Measurements from ENCODE around the gene MYOZ2. TPM values are rescaled to one million over a fixed set of nuclear protein-coding genes. Genes with fewer than 3 reads are reported as not detected.
"Not testable (repeated sequence)": the region's sequence is repeated elsewhere in the genome, so short reads cannot be mapped to it uniquely, and the experiment has no call there.

Gene MYOZ2
- total RNA-seq, 2 donors from 2014 or later: 3.9 to 14.3 TPM

- intact Hi-C loops (cut with DNase I): no loop called here
These were observed 34.6 kb downstream of the MYOZ2 start for GRCh38 chr4:119170195-119170594.

GRCh38 chr4:119172223-119172622 is 36.6 kb downstream of the MYOZ2 start:
- DNase-seq (ENCODE audit: low spot score): no peak
- intact Hi-C loops (cut with DNase I): no loop called here

More at GRCh38 chr4:119170195-119170594, 34.6 kb downstream of the MYOZ2 start:
- DNase-seq (ENCODE audit: low spot score): no peak

GRCh38 chr4:119173729-119174361 is 38.2 kb downstream of the MYOZ2 start:
- DNase-seq (ENCODE audit: low spot score); intact Hi-C loops (cut with DNase I): not testable (repeated sequence)

GRCh38 chr4:119179011-119179410 is 43.4 kb downstream of the MYOZ2 start:
- no peak for DNase-seq (ENCODE audit: low spot score)
- intact Hi-C loops (cut with DNase I): no loop called here

- intact Hi-C loops (cut with DNase I): no loop called here
- DNase-seq (ENCODE audit: low spot score): no peak
These were observed 48.5 kb downstream of the MYOZ2 start for GRCh38 chr4:119184128-119184527.

- intact Hi-C loops (cut with DNase I): no loop called here
- DNase-seq (ENCODE audit: low spot score): no peak
These were observed 54.0 kb downstream of the MYOZ2 start for GRCh38 chr4:119189638-119190037.

GRCh38 chr4:119190354-119190753 is 54.7 kb downstream of the MYOZ2 start:
- intact Hi-C loops (cut with DNase I): no loop called here
- DNase-seq (ENCODE audit: low spot score): no peak

- intact Hi-C loops (cut with DNase I): no loop called here
- DNase-seq (ENCODE audit: low spot score): no peak
These were observed 55.9 kb downstream of the MYOZ2 start for GRCh38 chr4:119191505-119191904.

GRCh38 chr4:119197772-119198212 is 62.2 kb downstream of the MYOZ2 start:
- intact Hi-C loops (cut with DNase I): no loop called here
- peak; percentile 67 for DNase-seq (ENCODE audit: low spot score)

- intact Hi-C loops (cut with DNase I): no loop called here
- no peak for DNase-seq (ENCODE audit: low spot score)
These were observed 69.3 kb downstream of the MYOZ2 start for GRCh38 chr4:119204916-119205315.

- DNase-seq (ENCODE audit: low spot score): no peak
- intact Hi-C loops (cut with DNase I): no loop called here
These were observed 70.1 kb downstream of the MYOZ2 start for GRCh38 chr4:119205690-119206089.

GRCh38 chr4:119206178-119206577 is 70.5 kb downstream of the MYOZ2 start:
- intact Hi-C loops (cut with DNase I): no loop called here
- no peak for DNase-seq (ENCODE audit: low spot score)

- intact Hi-C loops (cut with DNase I): no loop called here
- DNase-seq (ENCODE audit: low spot score): no peak
These were observed 71.4 kb downstream of the MYOZ2 start for GRCh38 chr4:119207051-119207450.

GRCh38 chr4:119209077-119209476 is 73.4 kb downstream of the MYOZ2 start:
- DNase-seq (ENCODE audit: low spot score): no peak
- intact Hi-C loops (cut with DNase I): no loop called here

GRCh38 chr4:119209586-119209985 is 74.0 kb downstream of the MYOZ2 start:
- intact Hi-C loops (cut with DNase I): no loop called here
- DNase-seq (ENCODE audit: low spot score): no peak

- no peak for DNase-seq (ENCODE audit: low spot score)
- intact Hi-C loops (cut with DNase I): loop anchor here (5.0 to 10.0 kb wide), 2 partner anchors 166 to 168 kb away; no protein-coding TSS in a partner anchor
These were observed 75.1 kb downstream of the MYOZ2 start for GRCh38 chr4:119210775-119211174.

GRCh38 chr4:119211867-119212233 is 76.2 kb downstream of the MYOZ2 start:
- intact Hi-C loops (cut with DNase I): loop anchor here (5.0 to 10.0 kb wide), 2 partner anchors 167 to 170 kb away; no protein-coding TSS in a partner anchor
- DNase-seq (ENCODE audit: low spot score): no peak

- intact Hi-C loops (cut with DNase I): loop anchor here (5.0 to 10.0 kb wide), 2 partner anchors 168 to 170 kb away; no protein-coding TSS in a partner anchor
These were observed 76.8 kb downstream of the MYOZ2 start, which contains the start of gene USP53 for GRCh38 chr4:119212234-119212963. Gene USP53 (plus strand): TSS chr4:119212713. CDS start chr4:119239760, 27,047 bp downstream.

GRCh38 chr4:119212964-119213606 is 77.5 kb downstream of the MYOZ2 start:
- DNase-seq (ENCODE audit: low spot score): peak; percentile 97
- intact Hi-C loops (cut with DNase I): loop anchor here (5.0 to 10.0 kb wide), 2 partner anchors 168 to 171 kb away; no protein-coding TSS in a partner anchor

More at GRCh38 chr4:119212234-119212963, 76.8 kb downstream of the MYOZ2 start, which contains the start of gene USP53:
- peak; percentile 99 for DNase-seq (ENCODE audit: low spot score)

GRCh38 chr4:119218093-119218492 is 82.5 kb downstream of the MYOZ2 start:
- intact Hi-C loops (cut with DNase I): loop anchor here in 1 of 2 donors (10.0 kb wide), 1 partner anchor 173 kb away; no protein-coding TSS in a partner anchor
- no peak for DNase-seq (ENCODE audit: low spot score)
